H1 (cell line): ENCODE data around the gene SLC39A7. TPM values are rescaled to one million over a fixed set of nuclear protein-coding genes. Genes with fewer than 3 reads are reported as not detected.

Experiments used
- CTCF ChIA-PET: fragments of 300-600 bp; sonication (Branson Sonifier 250); formaldehyde crosslinking; loops from one replicate; lab custom pipeline; 2021; ENCODE audit not compliant: partially characterized antibody; lab: Charles Lee
- POLR2A ChIA-PET: fragments of 300-600 bp; sonication (Branson Sonifier 250); formaldehyde crosslinking; loops from one replicate; lab custom pipeline; 2021; ENCODE audit warnings: inconsistent platforms; ENCODE audit not compliant: partially characterized antibody; lab: Charles Lee
- DNase-seq, 2 experiments: peaks; one replicate each; pipeline versions ENCODE4 v3.0.0 to v3.0.0-alpha.2; 2010 to 2022; ENCODE audit warnings: low spot score in 2 of 2, low read depth in 1 of 2, mixed read lengths in 1 of 2
- FAIRE-seq: peaks from 2 replicates; lab custom pipeline; 2011; peaks lifted over from hg19 to GRCh38; lab: Jason Lieb, UNC
- H2AFZ ChIP-seq: 2 replicates; pipeline ENCODE4 v1.8.1; 2012; ENCODE audit warnings: low read length, inconsistent platforms
- H2AK5ac ChIP-seq: 2 replicates; pipeline ENCODE4 v1.6.1; 2013; ENCODE audit warnings: low read depth, low read length
- H2BK120ac ChIP-seq: replicated peaks from 2 replicates; pipeline ENCODE3; 2013; ENCODE audit warnings: low read depth, low read length, inconsistent platforms
- H2BK12ac ChIP-seq: 2 replicates; pipeline ENCODE4 v1.6.1; 2013; ENCODE audit warnings: low read depth, low read length
- H2BK15ac ChIP-seq: 2 replicates; pipeline ENCODE4 v1.6.1; 2013; ENCODE audit warnings: low read length
- H2BK20ac ChIP-seq: 2 replicates; pipeline ENCODE4 v1.6.1; 2013; ENCODE audit warnings: low read length
- H2BK5ac ChIP-seq: 2 replicates; pipeline ENCODE4 v1.6.1; 2013; ENCODE audit warnings: low read depth, low read length
- H3K14ac ChIP-seq: 2 replicates; pipeline ENCODE4 v1.6.1; 2013; ENCODE audit warnings: inconsistent platforms; ENCODE audit not compliant: insufficient read length
- H3K18ac ChIP-seq: 2 replicates; pipeline ENCODE4 v1.6.1; 2013; ENCODE audit warnings: low read length; ENCODE audit errors: extremely low read depth
- H3K23ac ChIP-seq: 2 replicates; pipeline ENCODE4 v1.6.1; 2013; ENCODE audit warnings: inconsistent platforms; ENCODE audit not compliant: insufficient read length
- H3K23me2 ChIP-seq: 2 replicates; pipeline ENCODE4 v1.6.1; 2013; ENCODE audit warnings: low read depth, low read length
- H3K27ac ChIP-seq: 2 replicates; pipeline ENCODE4 v1.6.1; 2011; ENCODE audit warnings: low read depth, low read length, inconsistent platforms
- H3K27me3 ChIP-seq, 4 experiments: replicated peaks in 1 of 4; 1 replicate in 1 of 4; 2 replicates in 3 of 4; pipeline versions ENCODE4 v1.6.1 to v1.8.1; 2011 to 2013; ENCODE audit warnings: low read length in 3 of 4, mild to moderate bottlenecking in 3 of 4, inconsistent platforms in 2 of 4, mixed read lengths in 2 of 4, moderate library complexity in 1 of 4; ENCODE audit not compliant: control insufficient read depth in 3 of 4, insufficient read depth in 3 of 4; ENCODE audit errors: extremely low read depth in 1 of 4
- H3K36me3 ChIP-seq, 4 experiments: 2 replicates each; pipeline versions ENCODE4 v1.6.1 to v1.8.1; 2011 to 2013; ENCODE audit warnings: mild to moderate bottlenecking in 4 of 4, low read length in 3 of 4, moderate library complexity in 2 of 4, control low read depth in 1 of 4, inconsistent platforms in 1 of 4; ENCODE audit not compliant: insufficient read depth in 4 of 4, control insufficient read depth in 2 of 4
- H3K4ac ChIP-seq: replicated peaks from 2 replicates; pipeline ENCODE3; 2013; ENCODE audit warnings: low read length, low read depth, mixed read lengths, inconsistent platforms; ENCODE audit not compliant: insufficient read length
- H3K4me1 ChIP-seq, 4 experiments: replicated peaks in 1 of 4; 1 replicate in 1 of 4; 2 replicates in 3 of 4; pipeline versions ENCODE4 v1.6.1 to v1.8.1; 2011 to 2013; ENCODE audit warnings: low read length in 3 of 4, inconsistent platforms in 2 of 4, mixed read lengths in 1 of 4; ENCODE audit not compliant: insufficient read depth in 4 of 4, control insufficient read depth in 3 of 4
- H3K4me2 ChIP-seq, 2 experiments: 2 replicates each; pipeline versions ENCODE4 v1.6.1 to v1.8.1; 2011 to 2013; ENCODE audit warnings: low read depth in 2 of 2, low read length in 2 of 2, control low read depth in 1 of 2, inconsistent platforms in 1 of 2, mild to moderate bottlenecking in 1 of 2; ENCODE audit not compliant: insufficient read depth in 1 of 2
- H3K4me3 ChIP-seq, 4 experiments: fragments of 200-600, 300-600 bp in 1 of 4; sonication (generic), shearing (Covaris generic), sonication (Bioruptor Twin) in 1 of 4; 2 replicates each; pipeline versions ENCODE4 v1.5.1 to v1.8.1; 2011 to 2016; ENCODE audit warnings: low read length in 4 of 4, low read depth in 3 of 4, control low read depth in 2 of 4, inconsistent platforms in 2 of 4, mild to moderate bottlenecking in 2 of 4, mixed read lengths in 1 of 4, moderate library complexity in 1 of 4; ENCODE audit not compliant: insufficient read depth in 2 of 4; ENCODE audit errors: extremely low read depth in 1 of 4
- H3K56ac ChIP-seq: replicated peaks from 2 replicates; pipeline ENCODE3; 2013; ENCODE audit warnings: low read depth, mild to moderate bottlenecking, mixed read lengths, low read length, inconsistent platforms; ENCODE audit not compliant: insufficient read length
- H3K79me1 ChIP-seq: 2 replicates; pipeline ENCODE4 v1.6.1; 2013; ENCODE audit warnings: low read depth, low read length, control low read depth
- H3K79me2 ChIP-seq, 2 experiments: 2 replicates each; pipeline versions ENCODE4 v1.6.1 to v1.8.1; 2012 to 2013; ENCODE audit warnings: low read length in 2 of 2, mild to moderate bottlenecking in 2 of 2, inconsistent platforms in 1 of 2; ENCODE audit not compliant: insufficient read depth in 2 of 2, control insufficient read depth in 1 of 2
- H3K9ac ChIP-seq, 4 experiments: replicated peaks in 1 of 4; 1 replicate in 1 of 4; 2 replicates in 3 of 4; pipeline versions ENCODE4 v1.6.1 to v1.8.1; 2011 to 2013; ENCODE audit warnings: low read depth in 3 of 4, low read length in 3 of 4, control low read depth in 2 of 4, mild to moderate bottlenecking in 2 of 4, moderate library complexity in 2 of 4, inconsistent platforms in 1 of 4; ENCODE audit errors: extremely low read depth in 1 of 4
- H3K9me3 ChIP-seq, 2 experiments: 2 replicates each; pipeline versions ENCODE4 v1.6.1 to v1.8.1; 2012 to 2013; ENCODE audit warnings: mild to moderate bottlenecking in 2 of 2, moderate library complexity in 2 of 2, control low read depth in 1 of 2, inconsistent platforms in 1 of 2, low read depth in 1 of 2, low read length in 1 of 2, mixed read lengths in 1 of 2; ENCODE audit not compliant: insufficient read depth in 2 of 2
- H4K20me1 ChIP-seq, 2 experiments: replicated peaks in 1 of 2; 2 replicates each; pipeline versions ENCODE3 to v1.8.1; 2011 to 2013; ENCODE audit warnings: inconsistent platforms in 2 of 2, low read length in 2 of 2, mild to moderate bottlenecking in 1 of 2; ENCODE audit not compliant: insufficient read depth in 2 of 2, control insufficient read depth in 1 of 2
- H4K5ac ChIP-seq: 2 replicates; pipeline ENCODE4 v1.6.1; 2013; ENCODE audit warnings: low read length, low read depth, mixed read lengths, inconsistent platforms; ENCODE audit not compliant: insufficient read length
- H4K8ac ChIP-seq: 2 replicates; pipeline ENCODE4 v1.8.0; 2013; ENCODE audit warnings: mild to moderate bottlenecking, moderate library complexity, low read length, inconsistent platforms; ENCODE audit not compliant: insufficient read depth; ENCODE audit errors: extremely low read depth
- H4K91ac ChIP-seq: replicated peaks from 2 replicates; pipeline ENCODE3; 2013; ENCODE audit warnings: low read length, mixed read lengths, inconsistent platforms; ENCODE audit not compliant: insufficient read length
- CTBP2 ChIP-seq: IDR thresholded peaks from 2 replicates; pipeline ENCODE4 v1.7.0; 2011; ENCODE audit warnings: borderline replicate concordance, mild to moderate bottlenecking, moderate library complexity, mixed read lengths, low read length; ENCODE audit not compliant: insufficient read depth, insufficient read length
- GABPA ChIP-seq: IDR thresholded peaks from 2 replicates; pipeline ENCODE4 v1.6.1; 2011; ENCODE audit warnings: mild to moderate bottlenecking, low read length, moderate library complexity, borderline replicate concordance; ENCODE audit not compliant: insufficient read depth
- JUN ChIP-seq: IDR thresholded peaks from 2 replicates; pipeline ENCODE4 v1.6.1; 2011; ENCODE audit warnings: low read depth, mild to moderate bottlenecking, improper control_type of control experiment, low read length
- MAX ChIP-seq: IDR thresholded peaks from 2 replicates; pipeline ENCODE4 v1.6.1; 2012; ENCODE audit warnings: inconsistent platforms
- SP2 ChIP-seq: IDR thresholded peaks from 2 replicates; pipeline ENCODE4 v1.6.1; 2012; ENCODE audit warnings: mild to moderate bottlenecking, low read length, inconsistent platforms
- TAF1 ChIP-seq: IDR thresholded peaks from 2 replicates; pipeline ENCODE4 v1.6.1; 2011; ENCODE audit warnings: mild to moderate bottlenecking, low read depth, low read length
- WGBS, 2 experiments: shearing (Covaris generic) in 1 of 2; methylation state at CpG; one replicate each; pipeline versions ENCODE4 v1.1.6 to v1.1.7; 2013 to 2015; ENCODE audit warnings: low lambda C conversion rate in 2 of 2, mixed read lengths in 2 of 2, inconsistent platforms in 1 of 2, low coverage in 1 of 2, missing lambda C conversion rate in 1 of 2; ENCODE audit not compliant: insufficient replicate concordance in 2 of 2, insufficient coverage in 1 of 2, insufficient read length in 1 of 2; ENCODE audit errors: extremely low coverage in 1 of 2, missing lambda C conversion rate in 1 of 2; 5-methylcytosine and 5-hydroxymethylcytosine counted together
- polyA plus RNA-seq, 7 experiments: library from polyadenylated mRNA; depleted of rRNA in 3 of 7; stranded (reverse) in 5 of 7; unstranded in 2 of 7; fragments of >200 nt in 5 of 7; fragments of 200-250 nt in 2 of 7; gene quantifications; 1 replicate in 5 of 7; 2 replicates in 1 of 7; 4 replicates in 1 of 7; pipeline versions ENCODE4 v1.2.1 to v1.2.3, GENCODE V29; 2011 to 2013; ENCODE audit warnings: missing spikeins in 2 of 7, mixed read lengths in 2 of 7
- total RNA-seq: library from RNA; stranded (reverse); fragmentation: NEBNext Ultra II Directional; extraction: Animal tissue kit (Norgen Biotek cat#: 25700); gene quantifications from 2 replicates; pipeline ENCODE4 v1.2.1, GENCODE V29; 2021

Gene SLC39A7
- total and polyA plus RNA-seq, 2 of the 8 experiments (the other 6 are each of a cell fraction or from before 2014, with no cell fraction given) = 63.3 to 123 TPM

GRCh38 chr6:33209856-33210255 is 9.2 kb downstream of the SLC39A7 start:
- H2BK20ac ChIP-seq = no peak overlapping the region
- no peak overlapping the region for H3K4me2 ChIP-seq
- H4K8ac ChIP-seq = no peak overlapping the region
- no peak overlapping the region for H4K5ac ChIP-seq
- H3K27me3 ChIP-seq = peaks cover 22 to 68% (median 58%) of the 10 kb centered on the region in 4 experiments
- no peak for FAIRE-seq
- ChIA-PET CTCF (interaction anchor here (1.3 to 6.3 kb wide), 5 partner anchors 12 to 48 kb away, joined by 3 to 60 read pairs (median 6); no protein-coding TSS in a partner anchor), POLR2A (interaction anchor here (0.8 to 2.0 kb wide), 3 partner anchors 10 to 59 kb away, joined by 3 to 7 read pairs (median 3); no protein-coding TSS in a partner anchor)
- no peak overlapping the region for H3K4ac ChIP-seq
- no peak overlapping the region for H3K56ac ChIP-seq
- H2BK5ac ChIP-seq = no peak overlapping the region
- H2BK120ac ChIP-seq = no peak overlapping the region
- peaks cover 0 to 21% (median 13%) of the 10 kb centered on the region in 4 experiments; a peak in 6 of 7 replicates for H3K4me1 ChIP-seq
- no peak for DNase-seq
- peaks cover 2 to 7% (median 4%) of the 10 kb centered on the region in 4 experiments; a peak in 3 of 8 replicates for H3K36me3 ChIP-seq
- H3K79me1 ChIP-seq = no peaks in the 10 kb centered on the region; the same call in 1 of the 2 replicates
- H4K20me1 ChIP-seq = peaks cover 2 to 10% of the 10 kb centered on the region in 2 experiments
- no peak overlapping the region for H3K27ac ChIP-seq
- H2BK12ac ChIP-seq = no peak overlapping the region
- H2AFZ ChIP-seq = no peak overlapping the region
- no peaks in the 10 kb centered on the region for H3K79me2 ChIP-seq
- H3K23ac ChIP-seq = no peak overlapping the region
- H3K9ac ChIP-seq = no peak overlapping the region
- H3K14ac ChIP-seq = no peak overlapping the region
- 88% methylated on average over 10 of the region's 10 CpGs; no CpG with 5 or more reads in 1 of the 2 experiments for WGBS, 2 experiments
- H3K9me3 ChIP-seq = no peaks in the 10 kb centered on the region
- no peak overlapping the region for H3K18ac ChIP-seq
- no peak overlapping the region for H3K4me3 ChIP-seq
- peaks cover 29% of the 10 kb centered on the region; the same call in 1 of the 2 replicates for H3K23me2 ChIP-seq
- H4K91ac ChIP-seq = no peak overlapping the region
- H2AK5ac ChIP-seq = no peak overlapping the region
- no peak overlapping the region for H2BK15ac ChIP-seq
- TF ChIP-seq SP2 (no peak), CTBP2 (no peak), TAF1 (no peak), JUN (no peak), GABPA (no peak), MAX (no peak)
